RWPE1 (cell line): ENCODE data around the gene CYB5D1.

ENCODE experiments used
- CTCF ChIA-PET: fragments of 350-600 bp; sonication (Branson Sonifier 250); formaldehyde crosslinking; extraction: SDS; loops from one replicate; lab custom pipeline; 2021; lab: Yijun Ruan, JAX
- POLR2A ChIA-PET: fragments of 400-600 bp; formaldehyde crosslinking; extraction: SDS; loops from one replicate; lab custom pipeline; 2020; ENCODE audit warnings: antibody characterized with exemption; ENCODE audit not compliant: low non-redundant PET; lab: Yijun Ruan, JAX
- DNase-seq: peaks from one replicate; pipeline ENCODE4 v3.0.0; 2012; ENCODE audit warnings: low spot score
- H3K27ac ChIP-seq: fragments of 450-650 bp; 2 replicates; pipeline ENCODE4 v1.5.1; 2017
- CTCF ChIP-seq: fragments of 450-650 bp; conservative IDR thresholded peaks from 2 replicates; pipeline ENCODE4 v1.5.1; 2017; ENCODE audit warnings: low read depth, mild to moderate bottlenecking

CYB5D1 gene

DNA sequence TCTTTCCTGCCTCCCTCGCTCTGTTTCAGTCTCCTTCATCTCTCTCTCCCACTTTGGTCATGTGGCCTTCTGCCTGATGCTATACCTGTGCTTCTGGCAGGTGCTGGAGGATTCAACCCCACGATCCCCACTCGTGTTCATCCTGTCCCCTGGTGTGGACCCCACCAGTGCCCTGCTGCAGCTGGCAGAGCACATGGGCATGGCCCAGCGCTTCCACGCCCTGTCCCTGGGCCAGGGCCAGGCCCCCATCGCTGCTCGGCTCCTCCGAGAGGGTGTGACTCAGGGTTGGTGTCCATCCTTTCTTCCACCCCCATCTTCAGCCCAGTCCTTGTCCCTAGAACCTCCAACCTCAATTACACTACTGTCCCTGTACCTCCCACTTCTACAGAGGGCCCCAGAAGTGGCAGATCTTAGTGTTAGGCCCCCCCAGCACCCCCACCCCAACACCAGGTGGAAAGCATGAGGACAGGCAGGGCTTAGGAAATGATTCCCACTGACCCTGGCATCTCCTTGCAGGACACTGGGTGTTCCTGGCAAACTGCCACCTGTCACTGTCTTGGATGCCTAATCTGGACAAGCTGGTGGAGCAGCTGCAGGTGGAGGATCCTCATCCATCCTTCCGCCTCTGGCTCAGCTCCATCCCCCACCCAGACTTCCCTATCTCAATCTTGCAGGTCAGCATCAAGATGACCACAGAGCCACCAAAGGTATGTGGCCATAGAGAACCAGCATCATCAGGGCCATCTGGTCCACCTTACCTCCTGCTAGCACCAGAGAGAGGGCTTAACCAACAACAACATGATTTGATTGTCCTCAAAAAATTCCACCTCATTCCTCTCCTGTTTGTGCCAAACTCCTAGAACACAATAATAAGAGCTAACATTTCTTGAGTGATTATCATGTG lies 33.5 kb upstream of the CYB5D1 start:
- no peak for DNase-seq
- CTCF ChIA-PET: interaction anchor here (0.6 to 1.9 kb wide), 5 partner anchors 9 to 1450 kb away, joined by 3 to 10 read pairs (median 7); partner anchors contain the start of gene KDM6B
- TF ChIP-seq CTCF: no peak
- POLR2A ChIA-PET: interaction anchor here (0.9 kb wide), 1 partner anchor 20 kb away, joined by 4 read pairs; no protein-coding TSS in a partner anchor
- H3K27ac ChIP-seq: no peak overlapping the region

GRCh38 chr17:7825206-7825990 lies 32.4 kb upstream of the CYB5D1 start:
- TF ChIP-seq CTCF: no peak
- DNase-seq: no peak
- ChIA-PET CTCF (interaction anchor here (0.6 to 1.2 kb wide), 5 partner anchors 9 to 82 kb away, joined by 3 to 7 read pairs (median 5); no protein-coding TSS in a partner anchor), POLR2A (interaction anchor here (0.9 kb wide), 1 partner anchor 19 kb away, joined by 4 read pairs; no protein-coding TSS in a partner anchor)
- H3K27ac ChIP-seq: peak overlapping the region; percentile 38; the same call in 1 of the 2 replicates

DNA sequence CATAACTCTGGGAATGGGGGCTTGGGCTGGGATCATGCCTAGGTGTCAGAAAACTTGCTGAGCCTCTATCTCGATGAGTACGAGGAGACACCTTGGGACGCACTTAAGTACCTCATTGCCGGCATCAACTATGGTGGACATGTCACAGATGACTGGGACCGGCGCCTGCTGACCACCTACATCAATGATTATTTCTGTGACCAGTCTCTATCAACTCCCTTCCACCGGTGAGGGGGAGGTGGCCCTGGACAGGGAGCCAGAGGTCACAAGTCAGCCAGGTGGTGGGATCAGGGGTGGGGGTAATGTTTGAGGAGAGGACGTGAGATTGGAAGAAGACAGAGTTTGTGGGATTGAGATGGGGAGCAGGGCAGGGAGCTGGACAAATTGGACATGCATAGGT lies 27.2 kb upstream of the CYB5D1 start:
- ChIA-PET POLR2A (no interaction called here), CTCF (interaction anchor here (1.3 kb wide), 1 partner anchor 87 kb away, joined by 3 read pairs; no protein-coding TSS in a partner anchor)
- H3K27ac ChIP-seq: no peak overlapping the region
- no peak for TF ChIP-seq CTCF
- DNase-seq: no peak

DNA sequence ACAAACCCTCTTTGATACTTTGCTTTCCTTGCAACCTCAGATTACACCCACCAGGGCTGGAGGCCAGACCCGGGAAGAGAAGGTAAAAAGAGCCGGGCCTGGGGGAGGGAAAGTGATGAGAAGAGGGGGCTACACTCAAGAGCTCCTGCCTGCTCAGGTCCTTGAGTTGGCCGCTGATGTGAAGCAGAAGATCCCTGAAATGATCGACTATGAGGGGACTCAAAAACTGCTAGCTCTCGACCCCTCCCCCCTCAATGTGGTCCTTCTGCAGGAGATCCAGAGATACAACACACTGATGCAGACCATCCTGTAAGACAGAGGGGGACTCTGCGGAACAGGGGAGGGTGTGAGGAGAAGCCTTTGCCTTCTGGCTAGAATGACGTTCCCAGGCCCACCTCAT lies 26.6 kb upstream of the CYB5D1 start:
- H3K27ac ChIP-seq: no peak overlapping the region
- POLR2A ChIA-PET: no interaction called here
- no peak for DNase-seq
- CTCF ChIA-PET: interaction anchor here (0.6 kb wide), 1 partner anchor 10 kb away, joined by 4 read pairs; no protein-coding TSS in a partner anchor
- no peak for TF ChIP-seq CTCF

DNA sequence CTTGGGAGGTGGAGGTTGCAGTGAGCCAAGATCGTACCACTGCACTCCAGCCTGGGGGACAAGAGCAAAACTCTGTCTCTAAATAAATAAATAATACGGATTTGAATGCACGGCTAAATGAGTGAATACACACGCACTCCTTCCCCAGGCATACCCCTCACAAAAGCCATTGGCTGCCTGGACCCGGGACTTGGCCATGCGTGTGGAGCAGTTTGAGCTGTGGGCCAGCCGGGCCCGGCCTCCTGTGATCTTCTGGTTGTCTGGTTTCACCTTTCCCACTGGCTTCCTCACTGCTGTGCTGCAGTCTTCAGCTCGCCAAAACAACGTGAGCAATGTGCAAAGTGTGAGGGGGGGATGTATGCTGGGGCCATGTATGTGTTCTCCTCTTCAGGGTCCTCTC lies 25.4 kb upstream of the CYB5D1 start:
- ChIA-PET CTCF (interaction anchor here (0.6 to 2.0 kb wide), 4 partner anchors 9 to 213 kb away, joined by 3 to 10 read pairs (median 3); no protein-coding TSS in a partner anchor), POLR2A (no interaction called here)
- H3K27ac ChIP-seq: no peak overlapping the region
- TF ChIP-seq CTCF: no peak
- no peak for DNase-seq
